GM19463 (cell line): ENCODE measurements around the gene KRTAP10-1.

Experiments
- ATAC-seq: cut with Tn5 transposase; IDR thresholded peaks from one replicate; pipeline ENCODE4 v1.9.1; 2021; ENCODE audit warnings: mild to moderate bottlenecking, moderate library complexity; ENCODE audit not compliant: unreplicated experiment

Gene KRTAP10-1

GRCh38 chr21:44549525-44550211 is 9.7 kb upstream of the KRTAP10-1 start:
- no peak for ATAC-seq

GRCh38 chr21:44548922-44549321 is 8.9 kb upstream of the KRTAP10-1 start:
- ATAC-seq = no peak

- no peak for ATAC-seq
Measured at GRCh38 chr21:44548381-44548780, 8.4 kb upstream of the KRTAP10-1 start.

- no peak for ATAC-seq
Measured at GRCh38 chr21:44547656-44548331, 7.8 kb upstream of the KRTAP10-1 start.

- no peak for ATAC-seq
Measured at GRCh38 chr21:44544566-44544965, 4.6 kb upstream of the KRTAP10-1 start.

DNA sequence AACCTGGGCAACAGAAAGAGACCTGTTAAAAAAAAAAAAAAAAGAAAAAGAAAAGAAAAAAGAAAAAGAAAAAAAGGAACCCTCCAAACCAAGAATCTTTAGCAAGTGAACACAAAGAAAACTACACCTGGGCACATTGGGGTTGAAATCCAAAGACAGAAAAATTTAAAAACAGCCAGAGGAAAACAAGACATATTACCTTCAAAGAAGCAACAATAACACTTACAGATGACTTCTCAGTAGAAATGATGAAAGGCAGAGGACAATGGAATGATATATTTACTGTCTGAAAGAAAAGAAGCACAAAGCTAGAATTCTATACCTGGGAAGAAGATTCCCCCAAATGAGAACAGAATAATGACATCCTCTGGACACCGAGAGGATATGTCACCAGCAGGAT is 2.7 kb upstream of the KRTAP10-1 start:
- no peak for ATAC-seq

DNA sequence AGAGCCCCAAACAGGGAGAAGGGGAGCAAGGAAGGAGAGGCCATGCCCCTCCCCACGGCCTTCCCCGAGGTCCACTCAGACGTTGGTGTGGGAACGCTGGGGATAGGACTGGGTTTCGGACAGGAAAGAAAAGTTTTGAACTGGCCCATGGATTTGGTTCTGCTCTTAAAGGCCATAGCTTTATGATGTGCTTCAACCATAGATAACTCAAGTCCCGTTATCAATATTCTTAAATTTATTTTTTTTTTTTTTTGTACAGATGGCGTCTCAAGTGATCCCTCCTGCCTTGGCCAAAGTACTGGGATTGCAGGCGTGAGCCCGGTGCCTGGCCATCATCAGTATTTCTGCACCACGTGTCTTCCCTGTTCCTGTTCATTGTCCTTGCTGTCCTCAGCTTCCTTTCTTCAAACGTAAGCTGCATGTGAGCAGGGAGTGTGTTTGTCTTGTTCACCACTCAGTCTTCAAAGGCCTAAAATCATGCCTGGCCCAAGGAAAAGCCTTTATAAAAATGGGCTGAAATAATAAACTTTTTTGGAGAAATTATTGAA is 820 bp upstream of the KRTAP10-1 start:
- no peak for ATAC-seq

DNA sequence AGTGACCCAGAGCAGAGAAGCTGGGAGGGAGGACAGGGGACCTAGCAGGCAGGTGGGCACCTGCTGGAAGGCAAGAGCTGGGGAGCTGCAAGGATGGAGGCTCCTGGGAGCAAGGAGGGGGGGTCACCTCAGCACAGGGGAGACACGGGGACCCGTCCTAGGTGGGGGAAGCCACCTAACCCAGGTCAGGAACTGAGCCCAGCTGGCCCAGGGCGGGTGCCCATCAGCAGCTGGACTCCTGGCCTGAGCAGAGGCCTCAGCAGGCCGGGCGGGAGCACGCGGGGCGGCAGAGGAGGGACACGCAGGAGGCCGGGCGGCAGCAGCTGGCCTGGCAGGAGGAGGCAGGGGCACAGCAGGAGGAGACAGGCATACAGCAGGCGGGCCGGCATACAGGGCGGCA is 949 bp downstream of the KRTAP10-1 start:
- no peak for ATAC-seq

- ATAC-seq = no peak
Measured at GRCh38 chr21:44537930-44538911, 1.8 kb downstream of the KRTAP10-1 start.

DNA sequence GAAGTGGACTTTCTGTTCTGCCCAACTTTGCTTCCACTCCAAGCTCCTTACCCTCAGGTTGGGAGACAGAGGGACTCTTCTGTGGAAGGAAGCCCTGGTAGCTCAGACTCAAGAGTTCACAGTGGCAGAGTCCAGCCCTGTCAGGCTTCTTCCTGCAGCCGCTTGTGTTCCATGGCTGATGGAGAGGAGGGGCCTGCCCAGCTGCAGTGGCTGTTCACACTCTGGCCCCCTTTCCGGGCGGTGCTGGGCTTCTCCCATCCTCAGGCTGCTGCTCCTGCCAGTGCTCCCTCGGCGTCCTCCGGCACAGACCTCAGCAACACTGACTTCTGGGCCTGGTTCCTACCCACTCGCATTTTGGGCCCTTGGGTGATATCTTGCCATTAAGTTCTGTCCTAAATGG is 4.0 kb downstream of the KRTAP10-1 start:
- no peak for ATAC-seq

DNA sequence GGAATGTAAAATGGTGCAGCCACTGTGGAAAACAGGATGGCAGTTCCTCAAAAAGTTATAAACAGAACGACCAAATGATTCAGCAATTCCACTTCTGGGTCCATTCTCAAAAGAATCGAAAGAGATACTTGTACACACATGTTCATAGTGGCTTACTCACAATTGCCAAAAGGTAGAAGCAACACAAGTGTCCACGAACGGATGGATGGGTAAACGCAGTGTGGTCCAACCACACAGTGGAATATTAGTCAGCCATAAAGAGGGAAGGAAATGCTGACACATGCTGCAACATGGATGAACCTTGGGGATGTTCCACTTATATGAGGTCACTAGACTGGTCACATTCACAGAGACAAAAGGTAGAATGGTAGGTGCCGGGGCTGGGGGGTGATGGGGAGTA is 5.3 kb downstream of the KRTAP10-1 start:
- ATAC-seq = no peak

- no peak for ATAC-seq
Measured at GRCh38 chr21:44533891-44534627, 5.9 kb downstream of the KRTAP10-1 start.

GRCh38 chr21:44533121-44533890 is 6.7 kb downstream of the KRTAP10-1 start:
- ATAC-seq = no peak

DNA sequence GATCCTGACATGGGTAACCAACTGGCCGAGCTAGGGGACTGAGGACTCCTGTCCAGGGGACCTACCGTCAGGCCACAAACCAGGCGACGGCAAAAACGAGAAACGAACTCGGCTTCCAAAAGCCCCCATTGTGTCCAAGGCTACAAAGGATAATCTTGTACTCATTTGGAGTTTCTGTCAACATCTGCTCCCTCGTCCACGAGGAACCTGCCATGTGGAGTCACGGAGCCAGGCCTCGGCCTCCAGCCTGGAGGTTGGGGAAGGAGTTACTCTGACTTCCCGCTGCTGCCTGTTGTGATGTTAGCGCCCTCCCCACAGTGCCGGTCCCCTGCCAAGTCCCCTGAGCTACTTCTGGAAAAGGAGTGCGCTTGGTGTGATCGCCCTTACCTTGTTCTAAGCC is 7.3 kb downstream of the KRTAP10-1 start:
- ATAC-seq = no peak

DNA sequence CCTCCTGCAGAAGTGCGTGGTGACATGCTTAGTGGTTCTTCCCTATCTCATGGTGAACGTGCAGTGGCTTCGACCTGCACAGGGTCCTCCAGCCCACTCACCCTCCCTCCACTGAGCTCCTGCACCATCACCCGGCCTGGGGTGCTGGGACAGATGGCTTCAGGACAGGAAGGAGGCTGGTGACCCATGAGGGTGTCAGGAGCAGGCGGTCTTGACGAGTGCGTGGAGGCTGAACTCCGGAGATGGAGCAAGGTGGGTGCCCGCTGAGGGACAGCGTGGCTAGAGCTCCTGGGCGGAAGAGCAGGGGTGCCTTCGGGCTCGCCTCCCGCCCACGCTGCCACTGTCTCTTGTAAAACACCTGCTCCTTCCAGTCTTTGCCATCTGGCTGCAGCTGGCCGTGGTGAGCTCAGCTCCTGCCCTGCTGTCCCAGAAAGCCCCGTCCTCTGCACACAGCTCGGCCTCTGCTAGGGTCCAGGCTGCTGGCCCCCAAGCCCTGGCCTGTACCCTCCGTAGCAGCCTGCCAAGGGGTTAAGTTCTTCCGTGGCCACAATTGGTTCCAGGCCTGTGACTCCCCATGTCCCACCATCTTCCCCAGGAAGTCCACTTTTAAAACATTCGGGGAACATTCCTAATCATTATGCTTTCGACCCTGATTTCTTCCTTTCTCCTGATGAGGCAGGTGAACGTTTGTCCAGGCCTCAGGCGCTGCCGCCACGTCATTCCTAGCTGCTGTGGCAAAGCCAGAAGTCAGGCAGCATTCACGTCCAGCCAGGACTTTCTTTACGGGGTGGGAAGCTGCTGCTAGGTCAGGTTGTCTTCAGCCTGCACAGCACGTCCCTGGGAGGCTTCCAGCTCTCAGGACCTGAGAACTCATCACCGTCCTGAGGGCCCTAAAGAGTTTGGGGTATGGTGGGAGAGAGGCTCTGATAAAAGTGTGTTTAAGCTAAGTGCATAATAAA is 8.1 kb downstream of the KRTAP10-1 start:
- no peak for ATAC-seq

GRCh38 chr21:44530903-44531605 is 8.9 kb downstream of the KRTAP10-1 start:
- ATAC-seq = no peak

- ATAC-seq = no peak
Measured at GRCh38 chr21:44530221-44530902, 9.6 kb downstream of the KRTAP10-1 start.
